IMR-90 (cell line): Measurements from ENCODE around the gene UPK1B. TPM values are rescaled to one million over a fixed set of nuclear protein-coding genes. Genes with fewer than 3 reads are reported as not detected.

Experiments
- ATAC-seq: fragments of 200-7000 bp; cut with Tn5 transposase; 2 replicates; pipeline ENCODE4 v1.9.1; 2020; ENCODE audit warnings: low read depth, mild to moderate bottlenecking, moderate library complexity
- BruUV-seq: library from RNA; stranded (reverse); fragments of 400-500 nt; replicated peaks from 2 replicates; lab custom pipeline; 2021; lab: Mats Ljungman, UMichigan
- CTCF ChIA-PET: fragments of 300-600 bp; formaldehyde crosslinking; extraction: SDS; loops from one replicate; lab custom pipeline; 2021; ENCODE audit warnings: antibody characterized with exemption; lab: Yijun Ruan, JAX
- POLR2A ChIA-PET: fragments of 300-600 bp; sonication (Branson Sonifier 250); formaldehyde crosslinking; loops from one replicate; lab custom pipeline; 2022; ENCODE audit warnings: antibody characterized with exemption; ENCODE audit not compliant: unreplicated experiment; lab: Charles Lee
- DNase-seq: peaks from one replicate; pipeline ENCODE4 v3.0.0; 2013
- H2AFZ ChIP-seq: replicated peaks from 2 replicates; pipeline ENCODE3; 2013; ENCODE audit warnings: low read length, mild to moderate bottlenecking; ENCODE audit not compliant: poor library complexity
- H2AK5ac ChIP-seq: 2 replicates; pipeline ENCODE4 v1.6.1; 2013; ENCODE audit warnings: low read depth, low read length, inconsistent platforms
- H2AK9ac ChIP-seq: replicated peaks from 2 replicates; pipeline ENCODE3; 2013; ENCODE audit warnings: mild to moderate bottlenecking, low read depth, low read length, moderate library complexity; ENCODE audit not compliant: poor library complexity
- H2BK120ac ChIP-seq: 2 replicates; pipeline ENCODE4 v1.6.1; 2013; ENCODE audit warnings: low read depth, low read length, inconsistent platforms
- H2BK15ac ChIP-seq: 3 replicates; pipeline ENCODE4 v1.6.1; 2013; ENCODE audit warnings: low read depth, low read length, inconsistent platforms
- H2BK20ac ChIP-seq: 2 replicates; pipeline ENCODE4 v1.6.1; 2013; ENCODE audit warnings: low read depth, mild to moderate bottlenecking, inconsistent platforms, low read length, moderate library complexity
- H2BK5ac ChIP-seq: 2 replicates; pipeline ENCODE4 v1.6.1; 2013; ENCODE audit warnings: mild to moderate bottlenecking, low read depth, low read length, inconsistent platforms; ENCODE audit not compliant: poor library complexity, severe bottlenecking
- H3K14ac ChIP-seq: replicated peaks from 2 replicates; pipeline ENCODE4 v1.6.1; 2013; ENCODE audit warnings: low read depth, low read length, inconsistent platforms
- H3K18ac ChIP-seq: 2 replicates; pipeline ENCODE4 v1.6.1; 2013; ENCODE audit warnings: low read depth, low read length, control low read depth
- H3K23ac ChIP-seq: 2 replicates; pipeline ENCODE4 v1.6.1; 2013; ENCODE audit warnings: low read depth, low read length, inconsistent platforms
- H3K27ac ChIP-seq: 2 replicates; pipeline ENCODE4 v1.5.1; 2013; ENCODE audit warnings: mild to moderate bottlenecking, control low read depth, low read length; ENCODE audit not compliant: insufficient read depth
- H3K27me3 ChIP-seq: 2 replicates; pipeline ENCODE4 v1.6.1; 2013; ENCODE audit warnings: low read length; ENCODE audit not compliant: control insufficient read depth, insufficient read depth
- H3K36me3 ChIP-seq: 2 replicates; pipeline ENCODE4 v1.6.1; 2013; ENCODE audit warnings: low read length, mixed read lengths; ENCODE audit not compliant: control insufficient read depth, insufficient read depth
- H3K4ac ChIP-seq: 2 replicates; pipeline ENCODE4 v1.6.1; 2013; ENCODE audit warnings: low read depth, low read length, inconsistent platforms
- H3K4me1 ChIP-seq: 2 replicates; pipeline ENCODE4 v1.6.1; 2013; ENCODE audit warnings: low read length, mixed read lengths; ENCODE audit not compliant: control insufficient read depth, insufficient read depth
- H3K4me2 ChIP-seq: 2 replicates; pipeline ENCODE4 v1.6.1; 2013; ENCODE audit warnings: low read depth, mild to moderate bottlenecking, control low read depth, low read length, moderate library complexity
- H3K4me3 ChIP-seq: 2 replicates; pipeline ENCODE4 v1.5.1; 2013; ENCODE audit warnings: low read depth, mild to moderate bottlenecking, control low read depth, low read length, moderate library complexity; ENCODE audit not compliant: insufficient read depth
- H3K56ac ChIP-seq: 2 replicates; pipeline ENCODE4 v1.6.1; 2013; ENCODE audit warnings: low read length, inconsistent platforms; ENCODE audit not compliant: insufficient read depth; ENCODE audit errors: extremely low read depth
- H3K79me1 ChIP-seq, 2 experiments: 2 replicates each; pipeline ENCODE4 v1.6.1; 2013; ENCODE audit warnings: low read length in 2 of 2, inconsistent platforms in 1 of 2, low read depth in 1 of 2
- H3K9ac ChIP-seq: 2 replicates; pipeline ENCODE4 v1.6.1; 2013; ENCODE audit warnings: low read depth, low read length, control low read depth
- H3K9me1 ChIP-seq: 2 replicates; pipeline ENCODE4 v1.6.1; 2013; ENCODE audit warnings: low read length, inconsistent platforms; ENCODE audit not compliant: insufficient read depth
- H3K9me3 ChIP-seq: 2 replicates; pipeline ENCODE4 v1.6.1; 2013; ENCODE audit warnings: low read length; ENCODE audit not compliant: control insufficient read depth, insufficient read depth
- H4K20me1 ChIP-seq: 2 replicates; pipeline ENCODE4 v1.6.1; 2013; ENCODE audit warnings: low read length, inconsistent platforms; ENCODE audit not compliant: insufficient read depth
- H4K5ac ChIP-seq: 2 replicates; pipeline ENCODE4 v1.6.1; 2013; ENCODE audit warnings: mild to moderate bottlenecking, low read depth, low read length, control low read depth
- H4K8ac ChIP-seq, 2 experiments: 2 replicates each; pipeline ENCODE4 v1.6.1; 2013; ENCODE audit warnings: low read depth in 2 of 2, low read length in 2 of 2, control low read depth in 1 of 2, inconsistent platforms in 1 of 2
- H4K91ac ChIP-seq: 2 replicates; pipeline ENCODE4 v1.6.1; 2013; ENCODE audit warnings: low read depth, low read length, inconsistent platforms; ENCODE audit not compliant: insufficient read depth
- BHLHE40 ChIP-seq: fragments of 150-350 bp; IDR thresholded peaks from 2 replicates; pipeline ENCODE4 v1.6.1; 2016; ENCODE audit warnings: mild to moderate bottlenecking, low read depth, low read length
- CEBPB ChIP-seq: IDR thresholded peaks from 2 replicates; pipeline ENCODE4 v1.6.1; 2012; ENCODE audit warnings: low read depth, low read length, improper control_type of control experiment
- CHD1 ChIP-seq: IDR thresholded peaks from 2 replicates; pipeline ENCODE4 v1.6.1; 2012; ENCODE audit warnings: low read depth, low read length, improper control_type of control experiment
- ELK1 ChIP-seq: fragments of 150-350 bp; IDR thresholded peaks from 2 replicates; pipeline ENCODE4 v1.6.1; 2016; ENCODE audit warnings: low read depth, mild to moderate bottlenecking, low read length, moderate library complexity, borderline replicate concordance
- FOS ChIP-seq: fragments of 150-350 bp; IDR thresholded peaks from 2 replicates; pipeline ENCODE4 v1.6.1; 2016; ENCODE audit warnings: low read depth, low read length
- MAFK ChIP-seq: IDR thresholded peaks from 2 replicates; pipeline ENCODE4 v1.6.1; 2012; ENCODE audit warnings: low read depth, low read length, improper control_type of control experiment
- MAZ ChIP-seq: IDR thresholded peaks from 2 replicates; pipeline ENCODE4 v1.6.1; 2012; ENCODE audit warnings: low read depth, mild to moderate bottlenecking, low read length, improper control_type of control experiment, moderate library complexity, borderline replicate concordance
- MXI1 ChIP-seq: IDR thresholded peaks from 2 replicates; pipeline ENCODE4 v1.6.1; 2012; ENCODE audit warnings: low read depth, mild to moderate bottlenecking, low read length, moderate library complexity, borderline replicate concordance
- NFE2L2 ChIP-seq: fragments of 150-350 bp; IDR thresholded peaks from 2 replicates; pipeline ENCODE4 v1.6.1; 2016; ENCODE audit warnings: low read depth, mild to moderate bottlenecking, low read length
- RAD21 ChIP-seq: IDR thresholded peaks from 2 replicates; pipeline ENCODE4 v1.6.1; 2012; ENCODE audit warnings: low read length, improper control_type of control experiment
- RCOR1 ChIP-seq: IDR thresholded peaks from 2 replicates; pipeline ENCODE4 v1.6.1; 2012; ENCODE audit warnings: mild to moderate bottlenecking, low read length, improper control_type of control experiment; ENCODE audit not compliant: insufficient replicate concordance
- RFX5 ChIP-seq: IDR thresholded peaks from 2 replicates; pipeline ENCODE4 v1.8.0; 2012; ENCODE audit warnings: low read depth, mild to moderate bottlenecking, low read length, moderate library complexity
- SMC3 ChIP-seq: fragments of 150-350 bp; IDR thresholded peaks from 2 replicates; pipeline ENCODE4 v1.6.1; 2016; ENCODE audit warnings: low read depth, mild to moderate bottlenecking, antibody characterized with exemption, low read length, moderate library complexity
- USF2 ChIP-seq: fragments of 150-350 bp; IDR thresholded peaks from 2 replicates; pipeline ENCODE4 v1.6.1; 2017; ENCODE audit warnings: mild to moderate bottlenecking, antibody characterized with exemption, low read length, low read depth
- WGBS, 2 experiments: methylation state at CpG; one replicate each; pipeline versions ENCODE4 v1.1.5 to v1.1.7; 2013; ENCODE audit warnings: missing lambda C conversion rate in 2 of 2; ENCODE audit not compliant: insufficient read length in 1 of 2; ENCODE audit errors: extremely low coverage in 2 of 2; 5-methylcytosine and 5-hydroxymethylcytosine counted together
- dilution Hi-C: fragments of 300-500 bp; cut with HindIII; formaldehyde crosslinking; loops from one replicate; pipeline ENCODE4 v1.14.3; 2018; ENCODE audit warnings: low sequenced_read_pairs; ENCODE audit not compliant: unreplicated experiment
- in situ Hi-C: fragments of 300-500 bp; cut with MboI; formaldehyde crosslinking; loops from 3 replicates; pipeline ENCODE4 v1.14.3; 2019; ENCODE audit warnings: low sequenced_read_pairs, inconsistent platforms, mixed read lengths
- intact Hi-C: fragments of 100-400 bp; cut with micrococcal nuclease; formaldehyde crosslinking; loops from 2 replicates; pipeline ENCODE4 v1.10.0; 2022
- polyA plus RNA-seq, 3 experiments: library from polyadenylated mRNA; depleted of rRNA; stranded (reverse); fragments of >200 nt; gene quantifications; 2 replicates each; pipeline ENCODE4 v1.2.3, GENCODE V29; 2012; ENCODE audit warnings: low replicate concordance in 1 of 3
- total RNA-seq: library from RNA; depleted of rRNA; stranded (reverse); fragments of >200 nt; gene quantifications from 2 replicates; pipeline ENCODE4 v1.2.3, GENCODE V29; 2012
- TF ChIP-seq, protein P1 (sequence below): conservative IDR thresholded peaks from 2 replicates; pipeline ENCODE4 v1.5.1; 2012; ENCODE audit warnings: mild to moderate bottlenecking, low read depth, low read length, improper control_type of control experiment

UPK1B gene
- total and polyA plus RNA-seq, 2 of the 4 experiments (the other 2 are of a cell fraction): 0.36 to 0.55 TPM

GRCh38 chr3:119125742-119126504 lies 47.5 kb upstream of the UPK1B start:
- Histone ChIP-seq H2BK15ac (no peak overlapping the region), H3K27ac (no peak overlapping the region), H3K36me3 (no peaks in the 10 kb centered on the region), H2AFZ (no peak overlapping the region), H3K9ac (no peak overlapping the region), H4K5ac (no peak overlapping the region), H2BK20ac (no peak overlapping the region), H3K4me3 (no peak overlapping the region), H3K18ac (no peak overlapping the region), H3K4ac (no peak overlapping the region), H3K23ac (no peak overlapping the region), H3K4me1 (0 out of 2 replicates have a peak, but pooled peaks cover 1% of the 10 kb centered on the region), H2BK5ac (no peak overlapping the region), H3K79me1 (no peaks in the 10 kb centered on the region), H3K27me3 (no peaks in the 10 kb centered on the region; the same call in 1 of the 2 replicates), H3K9me3 (no peaks in the 10 kb centered on the region), H4K20me1 (no peaks in the 10 kb centered on the region), H2AK9ac (no peak overlapping the region), H3K56ac (no peak overlapping the region), H2AK5ac (no peak overlapping the region), H2BK120ac (no peak overlapping the region), H3K9me1 (no peaks in the 10 kb centered on the region), H3K4me2 (no peak overlapping the region), H3K14ac (no peak overlapping the region), H4K91ac (no peak overlapping the region), H4K8ac (no peak overlapping the region)
- no peak for DNase-seq
- POLR2A ChIA-PET: no interaction called here
- BruUV-seq: no TSS peak
- dilution Hi-C loops (no loop called here), intact Hi-C loops (no loop called here), in situ Hi-C loops (loop anchor here (25.0 kb wide), 1 partner anchor 561 kb away; the partner anchor contains the start of gene COX17)
- CTCF ChIA-PET: no interaction called here
- WGBS, 2 experiments: 70% methylated on average over 3 of the region's 17 CpGs; no CpG with 5 or more reads in 1 of the 2 experiments
- ATAC-seq: no peak
- TF ChIP-seq RAD21 (no peak), SMC3 (no peak), CHD1 (no peak), USF2 (no peak), MAFK (no peak), MXI1 (no peak), MAZ (no peak), CEBPB (no peak), RFX5 (no peak), NFE2L2 (no peak), ELK1 (no peak), RCOR1 (no peak), BHLHE40 (no peak), FOS (no peak)
- TF ChIP-seq, protein P1, sequence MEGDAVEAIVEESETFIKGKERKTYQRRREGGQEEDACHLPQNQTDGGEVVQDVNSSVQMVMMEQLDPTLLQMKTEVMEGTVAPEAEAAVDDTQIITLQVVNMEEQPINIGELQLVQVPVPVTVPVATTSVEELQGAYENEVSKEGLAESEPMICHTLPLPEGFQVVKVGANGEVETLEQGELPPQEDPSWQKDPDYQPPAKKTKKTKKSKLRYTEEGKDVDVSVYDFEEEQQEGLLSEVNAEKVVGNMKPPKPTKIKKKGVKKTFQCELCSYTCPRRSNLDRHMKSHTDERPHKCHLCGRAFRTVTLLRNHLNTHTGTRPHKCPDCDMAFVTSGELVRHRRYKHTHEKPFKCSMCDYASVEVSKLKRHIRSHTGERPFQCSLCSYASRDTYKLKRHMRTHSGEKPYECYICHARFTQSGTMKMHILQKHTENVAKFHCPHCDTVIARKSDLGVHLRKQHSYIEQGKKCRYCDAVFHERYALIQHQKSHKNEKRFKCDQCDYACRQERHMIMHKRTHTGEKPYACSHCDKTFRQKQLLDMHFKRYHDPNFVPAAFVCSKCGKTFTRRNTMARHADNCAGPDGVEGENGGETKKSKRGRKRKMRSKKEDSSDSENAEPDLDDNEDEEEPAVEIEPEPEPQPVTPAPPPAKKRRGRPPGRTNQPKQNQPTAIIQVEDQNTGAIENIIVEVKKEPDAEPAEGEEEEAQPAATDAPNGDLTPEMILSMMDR: no peak
